Measurements from ENCODE around the gene MACROD2.

DNA sequence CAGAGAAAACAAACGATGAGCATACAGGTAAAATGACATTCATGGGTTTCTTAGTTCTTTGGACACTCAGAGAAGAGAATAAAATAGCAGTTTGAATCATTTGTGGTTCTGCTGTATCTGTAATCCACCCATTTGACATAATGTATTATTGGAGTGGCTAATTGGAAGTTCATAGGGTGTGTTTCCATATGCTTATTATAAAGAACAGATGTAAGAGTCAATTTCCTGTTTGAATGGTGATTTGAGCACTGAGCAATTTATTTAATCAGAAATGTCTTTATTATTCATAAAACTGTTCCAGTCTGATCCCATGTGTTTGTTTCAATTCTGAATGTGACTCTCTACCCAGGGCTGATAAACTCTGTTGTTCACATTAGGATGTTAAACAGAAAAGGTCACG, 1638.8 kb downstream of the MACROD2 start:
- TF ChIP-seq, protein P1, sequence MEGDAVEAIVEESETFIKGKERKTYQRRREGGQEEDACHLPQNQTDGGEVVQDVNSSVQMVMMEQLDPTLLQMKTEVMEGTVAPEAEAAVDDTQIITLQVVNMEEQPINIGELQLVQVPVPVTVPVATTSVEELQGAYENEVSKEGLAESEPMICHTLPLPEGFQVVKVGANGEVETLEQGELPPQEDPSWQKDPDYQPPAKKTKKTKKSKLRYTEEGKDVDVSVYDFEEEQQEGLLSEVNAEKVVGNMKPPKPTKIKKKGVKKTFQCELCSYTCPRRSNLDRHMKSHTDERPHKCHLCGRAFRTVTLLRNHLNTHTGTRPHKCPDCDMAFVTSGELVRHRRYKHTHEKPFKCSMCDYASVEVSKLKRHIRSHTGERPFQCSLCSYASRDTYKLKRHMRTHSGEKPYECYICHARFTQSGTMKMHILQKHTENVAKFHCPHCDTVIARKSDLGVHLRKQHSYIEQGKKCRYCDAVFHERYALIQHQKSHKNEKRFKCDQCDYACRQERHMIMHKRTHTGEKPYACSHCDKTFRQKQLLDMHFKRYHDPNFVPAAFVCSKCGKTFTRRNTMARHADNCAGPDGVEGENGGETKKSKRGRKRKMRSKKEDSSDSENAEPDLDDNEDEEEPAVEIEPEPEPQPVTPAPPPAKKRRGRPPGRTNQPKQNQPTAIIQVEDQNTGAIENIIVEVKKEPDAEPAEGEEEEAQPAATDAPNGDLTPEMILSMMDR (IDR thresholded peaks at IDR 0.05; ENCODE audit: insufficient read depth, low read length, poor library complexity, severe bottlenecking) = no peak
- TF ChIP-seq EZH2phosphoT487 (conservative IDR thresholded peaks at IDR 0.05; ENCODE audit: low read length) = no peak
